Thyroid gland (tissue), 4 donors: Measurements from ENCODE around the gene MYD88. TPM values are rescaled to one million over a fixed set of nuclear protein-coding genes. Genes with fewer than 3 reads are reported as not detected.

ENCODE experiments used
- DNase-seq, 2 donors: peaks; one replicate each; pipeline ENCODE4 v3.0.0-alpha.2; 2019
- H3K27ac ChIP-seq, 3 donors: fragments of 200-600 bp; sonication (generic); 1 replicate in 2 of 3; 2 replicates in 1 of 3; pipeline ENCODE4 v1.5.1; 2016 to 2019; ENCODE audit warnings: mild to moderate bottlenecking in 1 of 3, moderate library complexity in 1 of 3
- H3K27me3 ChIP-seq: fragments of 200-600 bp; sonication (generic); one replicate; pipeline ENCODE4 v1.5.1; 2019
- H3K36me3 ChIP-seq, 2 donors: fragments of 200-600 bp; sonication (generic); one replicate each; pipeline ENCODE4 v1.5.1; 2016 to 2019
- H3K4me1 ChIP-seq, 2 donors: fragments of 200-600 bp; sonication (generic); one replicate each; pipeline ENCODE4 v1.5.1; 2017 to 2019
- H3K4me3 ChIP-seq, 3 donors: fragments of 200-600 bp; sonication (generic); replicated peaks in 1 of 3; 1 replicate in 2 of 3; 2 replicates in 1 of 3; pipeline ENCODE4 v1.5.1; 2016; ENCODE audit warnings: mild to moderate bottlenecking in 1 of 3
- H3K9me3 ChIP-seq: fragments of 200-600 bp; sonication (generic); one replicate; pipeline ENCODE4 v1.5.1; 2017
- POLR2A ChIP-seq, 2 donors: fragments of 450-650 bp; IDR thresholded peaks; one replicate each; pipeline ENCODE4 v1.6.1; 2017; ENCODE audit warnings: antibody characterized with exemption in 2 of 2, mild to moderate bottlenecking in 2 of 2, moderate library complexity in 1 of 2
- WGBS, 2 donors: methylation state at CpG; one replicate each; pipeline ENCODE4 v1.1.5; 2017; 5-methylcytosine and 5-hydroxymethylcytosine counted together
- intact Hi-C: fragments of 100-400 bp; cut with DNase I; formaldehyde crosslinking; loops from one replicate; pipeline ENCODE4 v1.15.1; 2023
- total RNA-seq, 4 donors: library from RNA; depleted of rRNA; stranded (reverse); fragments of >200 nt; gene quantifications; one replicate each; pipeline ENCODE4 v1.2.3, GENCODE V29; 2016
- TF ChIP-seq, protein P1 (sequence below), 6 experiments: fragments of 200-600 bp in 3 of 6; fragments of 450-650 bp in 3 of 6; sonication (generic) in 3 of 6; IDR thresholded peaks; one replicate each; pipeline ENCODE4 v1.5.1; 2016 to 2019; ENCODE audit warnings: antibody characterized with exemption in 6 of 6, mild to moderate bottlenecking in 2 of 6, inconsistent platforms in 1 of 6, moderate library complexity in 1 of 6

MYD88 gene
- total RNA-seq, 4 donors from 2014 or later, result 18.0 to 23.8 (median 20.2) TPM

GRCh38 chr3:38147421-38147820 is 9.0 kb downstream of the MYD88 start:
- intact Hi-C loops, result no loop called here
- WGBS, 2 donors, result 90 to 96% methylated on average over 3 of the region's 3 CpGs
- H3K27ac ChIP-seq, result no peak overlapping the region
- TF ChIP-seq, protein P1, sequence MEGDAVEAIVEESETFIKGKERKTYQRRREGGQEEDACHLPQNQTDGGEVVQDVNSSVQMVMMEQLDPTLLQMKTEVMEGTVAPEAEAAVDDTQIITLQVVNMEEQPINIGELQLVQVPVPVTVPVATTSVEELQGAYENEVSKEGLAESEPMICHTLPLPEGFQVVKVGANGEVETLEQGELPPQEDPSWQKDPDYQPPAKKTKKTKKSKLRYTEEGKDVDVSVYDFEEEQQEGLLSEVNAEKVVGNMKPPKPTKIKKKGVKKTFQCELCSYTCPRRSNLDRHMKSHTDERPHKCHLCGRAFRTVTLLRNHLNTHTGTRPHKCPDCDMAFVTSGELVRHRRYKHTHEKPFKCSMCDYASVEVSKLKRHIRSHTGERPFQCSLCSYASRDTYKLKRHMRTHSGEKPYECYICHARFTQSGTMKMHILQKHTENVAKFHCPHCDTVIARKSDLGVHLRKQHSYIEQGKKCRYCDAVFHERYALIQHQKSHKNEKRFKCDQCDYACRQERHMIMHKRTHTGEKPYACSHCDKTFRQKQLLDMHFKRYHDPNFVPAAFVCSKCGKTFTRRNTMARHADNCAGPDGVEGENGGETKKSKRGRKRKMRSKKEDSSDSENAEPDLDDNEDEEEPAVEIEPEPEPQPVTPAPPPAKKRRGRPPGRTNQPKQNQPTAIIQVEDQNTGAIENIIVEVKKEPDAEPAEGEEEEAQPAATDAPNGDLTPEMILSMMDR (IDR thresholded peaks at IDR 0.05), result no peak
- TF ChIP-seq POLR2A (IDR thresholded peaks at IDR 0.05), result no peak
- H3K9me3 ChIP-seq, result no peaks in the 10 kb centered on the region
- H3K4me1 ChIP-seq, result no peaks in the 10 kb centered on the region
- DNase-seq, result no peak
- no peaks in the 10 kb centered on the region for H3K27me3 ChIP-seq
- no peak overlapping the region for H3K4me3 ChIP-seq
- no peaks in the 10 kb centered on the region for H3K36me3 ChIP-seq

DNA sequence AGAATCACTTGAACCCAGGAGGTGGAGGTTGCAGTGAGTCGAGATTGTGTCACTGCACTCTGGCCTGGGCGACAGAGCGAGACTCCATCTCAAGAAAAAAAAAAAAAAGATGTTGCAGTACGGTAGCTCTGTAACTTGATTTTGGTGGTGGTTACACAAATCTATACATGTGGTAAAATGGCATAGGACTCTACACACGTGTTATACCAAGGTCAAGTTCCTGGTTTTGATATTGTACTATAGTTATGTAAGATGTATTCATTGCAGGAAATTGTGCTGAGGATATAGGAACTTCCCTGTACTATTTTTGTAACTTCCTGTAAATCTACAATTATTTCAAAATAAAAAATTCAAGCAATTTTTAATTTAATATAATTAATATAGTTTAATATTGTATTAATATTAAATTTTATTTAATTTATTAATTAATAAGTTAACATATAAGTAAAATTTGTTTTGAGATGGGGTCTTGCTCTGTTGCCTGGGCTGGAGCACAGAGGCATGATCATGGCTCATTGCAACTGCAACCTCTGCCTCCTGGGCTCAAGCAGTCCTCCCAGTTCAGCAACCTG is 9.9 kb downstream of the MYD88 start:
- H3K36me3 ChIP-seq, result no peaks in the 10 kb centered on the region
- no peaks in the 10 kb centered on the region for H3K27me3 ChIP-seq
- WGBS, 2 donors, result 86% methylated on average over 5 of the region's 5 CpGs
- no peak overlapping the region for H3K4me3 ChIP-seq
- no peak for DNase-seq
- TF ChIP-seq, protein P1 (IDR thresholded peaks at IDR 0.05), result no peak
- no peak for TF ChIP-seq POLR2A (IDR thresholded peaks at IDR 0.05)
- no peak overlapping the region for H3K27ac ChIP-seq
- no peaks in the 10 kb centered on the region for H3K4me1 ChIP-seq
- intact Hi-C loops, result no loop called here
- H3K9me3 ChIP-seq, result no peaks in the 10 kb centered on the region

- intact Hi-C loops, result no loop called here
- TF ChIP-seq, protein P1 (IDR thresholded peaks at IDR 0.05), result no peak
- TF ChIP-seq POLR2A (IDR thresholded peaks at IDR 0.05), result no peak
- 70 to 82% methylated on average over 3 of the region's 3 CpGs for WGBS, 2 donors
- H3K27ac ChIP-seq, result no peak overlapping the region
- peaks cover 0 to 2% of the 10 kb centered on the region in 2 donors for H3K4me1 ChIP-seq
- H3K4me3 ChIP-seq, result no peak overlapping the region
- no peak for DNase-seq
- H3K9me3 ChIP-seq, result no peaks in the 10 kb centered on the region
- H3K27me3 ChIP-seq, result no peaks in the 10 kb centered on the region
- no peaks in the 10 kb centered on the region for H3K36me3 ChIP-seq
Observed at GRCh38 chr3:38149708-38150107, 11.2 kb downstream of the MYD88 start.

- intact Hi-C loops, result no loop called here
- H3K27ac ChIP-seq, result no peak overlapping the region
- TF ChIP-seq POLR2A (IDR thresholded peaks at IDR 0.05), result no peak
- TF ChIP-seq, protein P1 (IDR thresholded peaks at IDR 0.05), result no peak
- 79 to 85% methylated on average over 3 of the region's 3 CpGs for WGBS, 2 donors
- H3K4me3 ChIP-seq, result no peak overlapping the region
- no peaks in the 10 kb centered on the region for H3K27me3 ChIP-seq
- no peaks in the 10 kb centered on the region for H3K36me3 ChIP-seq
- no peaks in the 10 kb centered on the region for H3K9me3 ChIP-seq
- DNase-seq, result no peak
- H3K4me1 ChIP-seq, result peaks cover 0 to 7% of the 10 kb centered on the region in 2 donors
Observed at GRCh38 chr3:38150780-38151528, 12.5 kb downstream of the MYD88 start.

DNA sequence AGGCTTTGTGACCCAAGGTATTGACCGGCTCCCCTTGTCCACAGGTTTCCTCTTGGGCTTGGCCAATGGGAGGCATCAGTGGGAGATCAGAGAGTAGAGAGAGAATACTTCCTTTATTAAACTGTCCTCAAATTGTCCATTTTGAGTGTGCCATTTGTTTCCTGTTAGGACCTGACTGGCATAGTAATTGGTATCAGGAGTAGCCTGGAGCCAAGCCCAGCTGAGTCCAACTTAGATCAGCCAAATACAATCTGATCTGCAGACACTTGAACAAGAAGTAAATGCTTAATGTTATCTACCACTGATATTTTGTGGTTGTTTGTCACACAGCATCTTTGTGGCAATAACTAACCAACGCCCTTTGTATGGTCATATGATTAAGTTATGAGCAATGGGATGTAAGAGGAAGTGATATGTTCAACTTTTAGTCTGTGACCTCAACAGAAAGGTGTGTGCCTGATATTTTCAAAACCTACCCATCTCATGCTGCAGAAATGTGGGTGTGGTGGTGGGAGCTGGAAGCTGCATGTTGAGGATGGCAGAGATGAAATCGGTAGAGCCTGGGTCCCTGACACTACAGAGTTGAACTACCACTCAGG is 13.3 kb downstream of the MYD88 start:
- H3K27ac ChIP-seq, result no peak overlapping the region
- 88 to 89% methylated on average over 3 of the region's 3 CpGs for WGBS, 2 donors
- H3K4me1 ChIP-seq, result peaks cover 0 to 7% of the 10 kb centered on the region in 2 donors
- no peak for TF ChIP-seq POLR2A (IDR thresholded peaks at IDR 0.05)
- TF ChIP-seq, protein P1 (IDR thresholded peaks at IDR 0.05), result no peak
- H3K36me3 ChIP-seq, result no peaks in the 10 kb centered on the region
- H3K4me3 ChIP-seq, result no peak overlapping the region
- H3K27me3 ChIP-seq, result no peaks in the 10 kb centered on the region
- no peak for DNase-seq
- no peaks in the 10 kb centered on the region for H3K9me3 ChIP-seq
- intact Hi-C loops, result no loop called here
